NOMO-1 (cell line): Measurements from ENCODE around the gene WDR90.

Experiments used
- DNase-seq, 2 experiments: peaks; one replicate each; lab custom pipeline; 2025; ENCODE audit not compliant: unreplicated experiment in 2 of 2; lab: John Stamatoyannopoulos, UW

WDR90 gene

GRCh38 chr16:704047-704446 is 54.9 kb downstream of the WDR90 start:
- DNase-seq: no peak

GRCh38 chr16:704552-705380 is 55.6 kb downstream of the WDR90 start:
- no peak for DNase-seq

GRCh38 chr16:705431-706188 is 56.4 kb downstream of the WDR90 start, which contains the start of gene FBXL16:
Gene FBXL16 (minus strand): TSS chr16:705801. CDS start chr16:697405, 8,396 bp downstream.
- no peak for DNase-seq

- DNase-seq: no peak
Observed at GRCh38 chr16:706189-707061, 57.3 kb downstream of the WDR90 start.

- DNase-seq: no peak
Observed at GRCh38 chr16:707062-707538, 57.9 kb downstream of the WDR90 start.

GRCh38 chr16:708019-708418 is 58.9 kb downstream of the WDR90 start:
- DNase-seq: no peak

- DNase-seq: no peak
Observed at GRCh38 chr16:708959-709358, 59.8 kb downstream of the WDR90 start.

- no peak for DNase-seq
Observed at GRCh38 chr16:709566-710499, 60.7 kb downstream of the WDR90 start.

GRCh38 chr16:710500-711075 is 61.4 kb downstream of the WDR90 start:
- DNase-seq: no peak

- DNase-seq: no peak
Observed at GRCh38 chr16:711084-711483, 61.9 kb downstream of the WDR90 start.

- peak; percentile 62 to 65 for DNase-seq
Observed at GRCh38 chr16:711548-712320, 62.6 kb downstream of the WDR90 start.

GRCh38 chr16:712740-713250 is 63.6 kb downstream of the WDR90 start:
- peak in 1 of 2 experiments; percentile 17 for DNase-seq

GRCh38 chr16:714079-714478 is 64.9 kb downstream of the WDR90 start:
- no peak for DNase-seq

- peak; percentile 78 to 91 for DNase-seq
Observed at GRCh38 chr16:714558-715476, 65.7 kb downstream of the WDR90 start, which contains the start of gene METRN. Gene METRN (plus strand): TSS chr16:715118. CDS start chr16:715290, 172 bp downstream.

GRCh38 chr16:715477-716199 is 66.5 kb downstream of the WDR90 start:
- no peak for DNase-seq

- DNase-seq: no peak
Observed at GRCh38 chr16:716200-716568, 67.0 kb downstream of the WDR90 start.
